H1 (cell line): ENCODE data around the gene MARK3. TPM values are rescaled to one million over a fixed set of nuclear protein-coding genes. Genes with fewer than 3 reads are reported as not detected.

Source experiments
- ASH2L ChIP-seq: fragments of 200-600, 300-600 bp; sonication (generic); IDR thresholded peaks from one replicate; pipeline ENCODE4 v1.7.1; 2017; ENCODE audit warnings: low read length
- POLR2A ChIP-seq, 2 experiments: IDR thresholded peaks; 1 replicate in 1 of 2; 2 replicates in 1 of 2; pipeline ENCODE4 v1.6.1; 2011; ENCODE audit warnings: low read depth in 2 of 2, low read length in 2 of 2, mild to moderate bottlenecking in 2 of 2; ENCODE audit errors: control extremely low read depth in 1 of 2
- TBP ChIP-seq: IDR thresholded peaks from 2 replicates; pipeline ENCODE4 v1.6.1; 2011; ENCODE audit warnings: low read depth, low read length, improper control_type of control experiment
- polyA plus RNA-seq, 7 experiments: library from polyadenylated mRNA; depleted of rRNA in 3 of 7; stranded (reverse) in 5 of 7; unstranded in 2 of 7; fragments of >200 nt in 5 of 7; fragments of 200-250 nt in 2 of 7; gene quantifications; 1 replicate in 5 of 7; 2 replicates in 1 of 7; 4 replicates in 1 of 7; pipeline versions ENCODE4 v1.2.1 to v1.2.3, GENCODE V29; 2011 to 2013; ENCODE audit warnings: missing spikeins in 2 of 7, mixed read lengths in 2 of 7
- total RNA-seq: library from RNA; stranded (reverse); fragmentation: NEBNext Ultra II Directional; extraction: Animal tissue kit (Norgen Biotek cat#: 25700); gene quantifications from 2 replicates; pipeline ENCODE4 v1.2.1, GENCODE V29; 2021

MARK3 gene
- total and polyA plus RNA-seq, 2 of the 8 experiments (the other 6 are each of a cell fraction or from before 2014, with no cell fraction given): 39.4 to 76.9 TPM

DNA sequence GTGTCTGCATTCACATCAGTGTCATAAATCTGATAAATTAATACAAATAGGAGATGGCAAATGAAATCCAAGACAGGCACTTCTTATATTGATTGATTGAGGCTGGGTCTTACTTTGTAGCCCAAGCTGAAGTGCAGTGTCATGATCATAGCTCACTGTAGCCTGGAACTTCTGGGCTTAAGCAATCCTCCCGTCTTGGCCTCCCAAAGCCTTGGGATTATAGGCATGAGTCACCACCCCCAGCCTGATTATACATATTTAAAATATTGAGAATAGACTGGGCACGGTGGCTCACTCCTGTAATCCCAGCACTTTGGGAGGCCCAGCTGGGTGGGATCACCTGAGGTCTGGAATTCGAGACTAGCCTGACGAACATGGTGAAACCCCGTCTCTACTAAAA, 51.3 kb downstream of the MARK3 start (continued):
- no peak for TF ChIP-seq ASH2L
- TF ChIP-seq TBP: no peak
- TF ChIP-seq POLR2A (IDR thresholded peaks at IDR 0.05; ENCODE audit: control extremely low read depth in 1 of 2, low read depth in 2 of 2, low read length in 2 of 2): no peak
